ENCODE data around the gene CCR5.

CCR5 gene

GRCh38 chr3:46351646-46352045, 19.1 kb upstream of the CCR5 start:
- no peak overlapping the region for H3K4me3 ChIP-seq (ENCODE audit: low read length)
- no peak for TF ChIP-seq ZNF274 (IDR thresholded peaks at IDR 0.05; ENCODE audit: low read depth, low read length)

GRCh38 chr3:46353090-46353489, 17.7 kb upstream of the CCR5 start:
- TF ChIP-seq ZNF274 (IDR thresholded peaks at IDR 0.05; ENCODE audit: low read depth, low read length), result no peak
- no peak overlapping the region for H3K4me3 ChIP-seq (ENCODE audit: low read length)

- TF ChIP-seq ZNF274 (IDR thresholded peaks at IDR 0.05; ENCODE audit: low read depth, low read length), result no peak
- H3K4me3 ChIP-seq (ENCODE audit: low read length), result no peak within 1 kb of the TSS
These were observed 16.9 kb upstream of the CCR5 start, which contains the start of gene CCR2 for GRCh38 chr3:46353647-46354410. Gene CCR2, plus strand, starts transcription at chr3:46354111. Its CDS starts 3,417 bp downstream, at chr3:46357528.

- no peak for TF ChIP-seq ZNF274 (IDR thresholded peaks at IDR 0.05; ENCODE audit: low read depth, low read length)
- no peak overlapping the region for H3K4me3 ChIP-seq (ENCODE audit: low read length)
These were observed 16.3 kb upstream of the CCR5 start for GRCh38 chr3:46354478-46354877.

GRCh38 chr3:46354984-46355383, 15.8 kb upstream of the CCR5 start:
- no peak for TF ChIP-seq ZNF274 (IDR thresholded peaks at IDR 0.05; ENCODE audit: low read depth, low read length)

GRCh38 chr3:46356276-46356675, 14.5 kb upstream of the CCR5 start:
- H3K4me3 ChIP-seq (ENCODE audit: low read length), result no peak overlapping the region
- TF ChIP-seq ZNF274 (IDR thresholded peaks at IDR 0.05; ENCODE audit: low read depth, low read length), result no peak

More at GRCh38 chr3:46354984-46355383, 15.8 kb upstream of the CCR5 start:
- H3K4me3 ChIP-seq (ENCODE audit: low read length), result no peak overlapping the region

GRCh38 chr3:46356909-46357308, 13.8 kb upstream of the CCR5 start:
- no peak for TF ChIP-seq ZNF274 (IDR thresholded peaks at IDR 0.05; ENCODE audit: low read depth, low read length)
- no peak overlapping the region for H3K4me3 ChIP-seq (ENCODE audit: low read length)

GRCh38 chr3:46358466-46358865, 12.3 kb upstream of the CCR5 start:
- H3K4me3 ChIP-seq (ENCODE audit: low read length), result no peak overlapping the region
- TF ChIP-seq ZNF274 (IDR thresholded peaks at IDR 0.05; ENCODE audit: low read depth, low read length), result no peak

GRCh38 chr3:46359733-46360493, 10.8 kb upstream of the CCR5 start:
- TF ChIP-seq ZNF274 (IDR thresholded peaks at IDR 0.05; ENCODE audit: low read depth, low read length), result no peak

GRCh38 chr3:46360907-46361306, 9.8 kb upstream of the CCR5 start:
- TF ChIP-seq ZNF274 (IDR thresholded peaks at IDR 0.05; ENCODE audit: low read depth, low read length), result no peak
- no peak overlapping the region for H3K4me3 ChIP-seq (ENCODE audit: low read length)

More at GRCh38 chr3:46359733-46360493, 10.8 kb upstream of the CCR5 start:
- no peak overlapping the region for H3K4me3 ChIP-seq (ENCODE audit: low read length)

- TF ChIP-seq ZNF274 (IDR thresholded peaks at IDR 0.05; ENCODE audit: low read depth, low read length), result no peak
- no peak overlapping the region for H3K4me3 ChIP-seq (ENCODE audit: low read length)
These were observed 9.1 kb upstream of the CCR5 start for GRCh38 chr3:46361408-46362283.

- no peak for TF ChIP-seq ZNF274 (IDR thresholded peaks at IDR 0.05; ENCODE audit: low read depth, low read length)
These were observed 5.7 kb upstream of the CCR5 start for GRCh38 chr3:46365041-46365440.

GRCh38 chr3:46365737-46366524, 4.8 kb upstream of the CCR5 start:
- TF ChIP-seq ZNF274 (IDR thresholded peaks at IDR 0.05; ENCODE audit: low read depth, low read length), result no peak
- H3K4me3 ChIP-seq (ENCODE audit: low read length), result no peak overlapping the region

More at GRCh38 chr3:46365041-46365440, 5.7 kb upstream of the CCR5 start:
- H3K4me3 ChIP-seq (ENCODE audit: low read length), result no peak overlapping the region
